Effector memory CD8-positive, alpha-beta T cell (primary cell): Measurements from ENCODE around the gene CLDN19.
A peak's percentile ranks its signal among the peaks of the same experiment; 100 is the strongest.

Experiments
- ATAC-seq: fragments of 150-1000 bp; cut with Tn5 transposase; replicated peaks from 2 replicates; pipeline ENCODE4 v1.10.0; 2021; ENCODE audit warnings: mild to moderate bottlenecking, moderate library complexity
- DNase-seq, 3 experiments: peaks; one replicate each; pipeline ENCODE4 v3.0.0; 2021
- H3K27ac Mint-ChIP-seq, 2 donors: one replicate each; pipeline ENCODE4 v1.8.0; 2022; ENCODE audit warnings: mild to moderate bottlenecking in 2 of 2, mixed read lengths in 2 of 2, moderate library complexity in 2 of 2
- H3K27me3 Mint-ChIP-seq, 2 donors: one replicate each; pipeline ENCODE4 v1.8.0; 2022; ENCODE audit warnings: mixed read lengths in 2 of 2
- H3K36me3 Mint-ChIP-seq: one replicate; pipeline ENCODE4 v1.8.0; 2022; ENCODE audit warnings: mild to moderate bottlenecking, moderate library complexity, mixed read lengths; ENCODE audit not compliant: insufficient read depth
- H3K4me1 Mint-ChIP-seq, 2 donors: one replicate each; pipeline ENCODE4 v1.8.0; 2022; ENCODE audit warnings: low read depth in 2 of 2, mixed read lengths in 2 of 2
- H3K4me3 Mint-ChIP-seq, 2 donors: one replicate each; pipeline ENCODE4 v1.8.0; 2022; ENCODE audit warnings: mild to moderate bottlenecking in 2 of 2, mixed read lengths in 2 of 2, moderate library complexity in 2 of 2
- H3K9me3 Mint-ChIP-seq, 2 donors: one replicate each; pipeline ENCODE4 v1.8.0; 2022; ENCODE audit warnings: mixed read lengths in 2 of 2

CLDN19 gene

DNA sequence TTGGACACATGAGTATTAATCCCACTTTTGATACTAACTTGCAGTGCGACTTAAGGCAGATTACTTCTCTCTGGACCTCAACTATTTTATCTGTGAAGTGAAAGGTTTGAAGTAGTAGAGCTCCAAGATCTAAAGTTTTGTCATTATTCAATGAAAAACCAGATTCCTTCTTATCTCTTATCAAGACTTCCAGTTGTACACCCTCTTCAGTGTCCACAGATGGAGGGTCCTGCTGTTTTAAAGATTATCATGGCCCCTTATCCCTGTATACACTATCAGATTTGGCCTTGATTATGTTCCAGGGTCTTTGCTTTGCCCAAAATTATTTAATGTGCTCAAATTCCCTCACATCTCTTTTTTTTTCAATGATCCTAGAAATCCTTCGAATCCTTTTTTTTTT is 28.1 kb upstream of the CLDN19 start:
- peaks cover 21 to 36% of the 10 kb centered on the region in 2 donors for H3K4me1 Mint-ChIP-seq
- no peaks in the 10 kb centered on the region for H3K27me3 Mint-ChIP-seq
- H3K36me3 Mint-ChIP-seq, result peaks cover 18% of the 10 kb centered on the region
- peak overlapping the region in 1 of 2 donors; percentile 94 for H3K27ac Mint-ChIP-seq
- no peak for ATAC-seq
- H3K9me3 Mint-ChIP-seq, result no peaks in the 10 kb centered on the region
- H3K4me3 Mint-ChIP-seq, result no peak overlapping the region
- no peak for DNase-seq

DNA sequence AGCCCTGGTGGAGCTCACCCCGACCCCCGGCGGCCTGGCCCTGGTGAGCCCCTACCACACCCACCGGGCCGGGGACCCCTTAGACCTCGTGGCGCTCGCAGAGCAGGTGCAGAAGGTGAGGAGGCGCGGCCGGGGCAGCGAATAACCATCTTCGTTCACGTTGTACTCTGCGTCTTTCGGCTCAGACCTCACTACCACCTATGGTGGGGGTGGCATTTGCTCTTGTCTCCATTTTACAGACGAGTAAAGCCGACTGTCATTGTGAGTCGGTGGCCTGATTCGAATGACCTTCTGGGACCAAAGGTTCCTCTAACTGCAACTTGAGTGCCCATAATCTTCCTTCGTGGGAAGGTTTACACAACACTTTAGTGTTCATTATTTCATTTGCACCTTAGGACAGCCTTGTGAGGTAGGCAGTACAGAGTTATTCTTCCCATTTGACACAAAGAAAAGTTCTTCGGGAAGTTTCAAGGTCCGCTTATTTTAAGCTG is 27.5 kb upstream of the CLDN19 start:
- peaks cover 15% of the 10 kb centered on the region for H3K36me3 Mint-ChIP-seq
- H3K27ac Mint-ChIP-seq, result peak overlapping the region in 1 of 2 donors; percentile 94
- H3K4me1 Mint-ChIP-seq, result peaks cover 18 to 31% of the 10 kb centered on the region in 2 donors
- H3K27me3 Mint-ChIP-seq, result no peaks in the 10 kb centered on the region
- H3K9me3 Mint-ChIP-seq, result no peaks in the 10 kb centered on the region
- no peak overlapping the region for H3K4me3 Mint-ChIP-seq
- ATAC-seq (peak; percentile 16), DNase-seq (no peak)

DNA sequence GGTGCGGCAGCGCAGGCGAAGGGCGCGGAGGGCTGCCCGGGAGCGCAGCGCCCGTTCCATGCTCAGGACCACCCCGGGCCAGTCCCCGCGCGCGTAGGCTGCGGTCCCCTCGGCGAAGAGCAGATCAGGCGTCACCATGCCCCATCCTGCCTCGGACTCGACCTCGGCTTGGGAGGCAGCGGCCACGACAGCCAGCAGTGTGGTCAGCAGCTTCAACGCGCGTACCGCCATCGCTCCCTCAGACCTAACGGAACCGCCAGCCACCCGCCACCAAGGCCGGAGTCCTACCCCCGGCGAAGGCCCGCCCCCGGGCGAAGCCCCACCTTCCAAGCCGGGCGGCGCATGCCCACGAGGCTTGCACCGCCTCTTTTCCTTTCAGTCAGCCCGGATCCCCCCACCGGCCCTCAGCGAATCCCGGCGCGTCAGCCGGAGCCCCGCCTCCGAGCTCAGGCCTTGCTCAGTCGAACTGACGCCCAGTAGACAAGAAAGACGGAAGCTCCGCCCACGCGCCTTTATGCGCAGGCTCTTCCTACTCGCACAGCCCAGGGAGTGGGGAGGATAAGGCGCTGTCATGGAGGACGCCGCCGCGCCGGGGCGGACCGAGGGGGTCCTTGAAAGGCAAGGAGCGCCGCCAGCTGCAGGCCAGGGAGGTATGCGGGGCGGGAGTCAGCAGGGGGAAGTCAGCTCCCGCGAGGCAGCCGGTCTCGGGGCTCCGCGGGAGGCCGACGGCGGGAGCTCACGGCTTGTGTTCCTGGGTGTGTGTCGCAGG is 26.9 kb upstream of the CLDN19 start, which contains the start of the genes C1orf50 and P3H1:
Gene C1orf50 (plus strand): TSS at position 509 of the 769 bp plus-strand sequence. CDS start 63 bp downstream, at position 572.
Gene P3H1 (minus strand): TSS at position 288 of the 769 bp plus-strand sequence. CDS start 57 bp downstream, at position 231.
- no peaks in the 10 kb centered on the region for H3K27me3 Mint-ChIP-seq
- H3K4me3 Mint-ChIP-seq, result no peak within 1 kb of the TSS
- H3K27ac Mint-ChIP-seq, result peak within 1 kb of the TSS in 1 of 2 donors; percentile 94
- DNase-seq (peak; percentile 99 to 100 (median 100)), ATAC-seq (peak; percentile 89)
- H3K9me3 Mint-ChIP-seq, result no peaks in the 10 kb centered on the region
- H3K36me3 Mint-ChIP-seq, result peaks cover 17% of the 10 kb centered on the region
- H3K4me1 Mint-ChIP-seq, result peaks cover 14 to 26% of the 10 kb centered on the region in 2 donors

DNA sequence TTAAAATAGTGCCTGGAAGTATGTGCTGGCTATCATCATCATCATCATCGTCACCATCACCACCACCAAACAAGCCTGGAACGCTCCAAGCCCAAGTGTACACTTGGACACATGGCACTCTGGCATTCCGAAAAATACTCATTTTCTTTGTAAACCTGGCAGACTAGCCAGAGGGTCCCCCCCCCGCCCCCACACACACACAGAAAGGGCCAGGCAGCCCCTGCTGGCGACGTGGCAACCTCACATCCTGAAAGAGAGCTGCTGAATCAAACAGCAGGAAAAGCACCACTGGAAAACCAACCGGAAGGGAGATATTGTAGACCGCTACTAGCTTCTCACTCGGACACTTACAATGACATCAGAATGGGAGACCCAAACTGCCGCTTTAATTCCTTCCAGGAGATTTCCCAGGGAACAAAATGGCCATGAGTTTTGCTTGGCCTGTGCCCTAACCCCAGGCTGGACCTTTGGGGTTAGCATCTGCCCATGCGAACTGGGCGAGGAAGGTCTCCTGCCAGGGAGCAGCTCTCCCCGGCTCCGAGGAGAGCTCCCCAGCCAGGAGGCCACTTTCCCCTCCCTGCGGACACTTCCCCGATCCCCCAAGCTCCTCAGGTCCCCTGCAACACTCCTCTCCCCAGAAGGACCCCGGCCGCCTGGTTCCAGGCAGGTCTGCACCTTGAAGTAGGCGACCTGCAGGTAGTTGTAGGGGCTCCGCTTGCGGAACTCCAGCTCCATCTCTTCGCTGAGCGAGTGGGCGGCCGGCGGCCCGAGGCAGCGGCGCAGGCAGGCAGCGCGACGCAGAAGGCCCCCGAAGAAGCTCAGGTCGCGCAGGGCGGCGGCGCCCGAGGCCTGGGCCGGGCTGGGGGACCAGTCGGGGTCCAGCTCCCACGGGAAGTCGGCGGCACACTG is 26.1 kb upstream of the CLDN19 start:
- H3K27me3 Mint-ChIP-seq, result no peaks in the 10 kb centered on the region
- ATAC-seq (peak; percentile 6), DNase-seq (peak in 2 of 3 experiments; percentile 6 to 25)
- no peaks in the 10 kb centered on the region for H3K9me3 Mint-ChIP-seq
- no peak overlapping the region for H3K27ac Mint-ChIP-seq
- no peak overlapping the region for H3K4me3 Mint-ChIP-seq
- H3K4me1 Mint-ChIP-seq, result peaks cover 13 to 24% of the 10 kb centered on the region in 2 donors
- peaks cover 24% of the 10 kb centered on the region for H3K36me3 Mint-ChIP-seq

DNA sequence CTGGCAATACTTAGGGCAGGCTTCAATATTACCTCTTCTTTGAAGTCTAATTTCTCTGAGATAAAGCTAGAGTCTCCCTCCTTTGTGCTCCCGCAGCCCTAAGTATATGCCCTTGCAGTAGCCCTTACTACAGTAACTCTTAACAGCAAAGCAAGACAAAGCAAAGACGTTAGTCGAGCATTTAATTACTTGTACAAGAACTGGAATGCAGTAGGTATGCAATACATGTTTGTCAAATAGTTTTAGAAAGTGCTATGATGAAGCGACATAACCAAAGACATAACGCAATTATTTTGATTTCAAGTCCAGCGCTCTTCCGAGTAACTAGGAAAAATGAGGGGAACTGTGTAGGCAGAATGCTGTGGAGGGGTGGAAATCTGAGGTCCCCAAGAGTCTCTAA is 25.2 kb upstream of the CLDN19 start:
- no peaks in the 10 kb centered on the region for H3K27me3 Mint-ChIP-seq

DNA sequence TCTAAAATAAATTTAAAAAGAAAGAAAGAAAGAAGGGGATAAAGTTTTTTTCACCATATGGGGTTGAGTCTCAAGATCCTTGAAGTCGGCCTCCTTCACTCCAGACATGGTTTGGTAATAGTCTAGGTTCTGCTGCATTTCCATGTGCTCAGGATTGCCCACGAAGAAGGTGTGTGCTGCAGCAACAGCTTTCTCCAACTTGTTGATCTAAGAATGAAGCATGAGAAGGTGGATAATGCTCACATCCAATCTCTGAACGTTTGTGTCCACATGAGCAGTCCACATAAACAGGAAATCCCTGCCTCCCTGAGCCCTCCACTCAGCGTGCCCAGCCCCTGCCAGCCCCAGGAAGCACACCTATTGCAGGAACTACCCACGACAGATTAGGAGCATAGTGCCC is 22.2 kb upstream of the CLDN19 start:
- ATAC-seq, result no peak
- H3K27ac Mint-ChIP-seq, result peak overlapping the region in 1 of 2 donors; percentile 22
- no peaks in the 10 kb centered on the region for H3K9me3 Mint-ChIP-seq

More for the DNA sequence above, 25.2 kb upstream of the CLDN19 start:
- Mint-ChIP-seq H3K4me1 (peaks cover 9 to 18% of the 10 kb centered on the region in 2 donors), H3K9me3 (no peaks in the 10 kb centered on the region), H3K27ac (no peak overlapping the region), H3K36me3 (peaks cover 25% of the 10 kb centered on the region), H3K4me3 (no peak overlapping the region)
- no peak for DNase-seq
- no peak for ATAC-seq

DNA sequence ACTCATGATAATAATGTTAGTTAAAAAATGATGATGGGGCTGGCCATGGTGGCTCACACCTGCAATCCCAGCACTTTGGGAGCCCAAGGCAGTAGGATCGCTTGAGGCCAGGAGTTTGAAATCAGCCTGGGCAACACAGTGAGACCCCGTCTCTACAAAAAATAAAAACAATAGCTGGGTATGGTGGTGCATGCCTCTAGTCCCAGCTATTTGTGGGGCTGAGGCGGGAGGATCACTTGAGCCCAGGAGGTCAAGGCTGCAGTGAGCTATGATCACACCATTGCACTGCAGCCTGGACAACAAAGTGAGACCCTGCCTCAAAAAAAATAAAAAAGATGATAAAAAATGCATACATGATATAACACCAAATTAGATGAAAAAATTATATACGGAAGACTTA is 21.5 kb upstream of the CLDN19 start:
- ATAC-seq (no peak), DNase-seq (no peak)
- Mint-ChIP-seq H3K9me3 (no peaks in the 10 kb centered on the region), H3K27me3 (no peaks in the 10 kb centered on the region), H3K36me3 (peaks cover 20% of the 10 kb centered on the region), H3K27ac (no peak overlapping the region), H3K4me1 (peaks cover 5 to 6% of the 10 kb centered on the region in 2 donors), H3K4me3 (no peak overlapping the region)

More for the DNA sequence above, 22.2 kb upstream of the CLDN19 start:
- Mint-ChIP-seq H3K4me3 (no peak overlapping the region), H3K36me3 (peaks cover 20% of the 10 kb centered on the region), H3K27me3 (no peaks in the 10 kb centered on the region), H3K4me1 (peaks cover 0 to 3% of the 10 kb centered on the region in 2 donors)
- DNase-seq, result no peak

DNA sequence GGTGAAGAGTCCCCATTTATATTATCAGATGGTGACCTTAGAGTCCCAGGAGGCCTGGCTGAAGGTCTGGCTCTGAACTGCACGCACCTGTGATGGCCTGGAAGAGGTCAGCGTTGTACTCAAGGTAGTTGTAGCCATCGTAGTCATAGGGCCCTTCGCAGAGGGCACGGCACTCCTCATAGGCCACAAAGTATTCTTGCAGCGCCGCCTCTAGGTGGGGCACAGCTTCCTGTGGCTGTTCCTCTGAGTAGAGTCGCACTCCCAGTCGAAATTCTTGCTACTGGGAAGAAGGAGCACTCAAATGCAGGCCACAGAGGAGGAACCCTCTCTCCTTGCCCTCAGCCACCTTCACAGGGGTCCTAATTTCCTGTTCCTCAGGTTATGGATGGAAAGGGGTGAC is 19.1 kb upstream of the CLDN19 start:
- ATAC-seq, result no peak
- no peak overlapping the region for H3K27ac Mint-ChIP-seq
- no peaks in the 10 kb centered on the region for H3K27me3 Mint-ChIP-seq
- no peak for DNase-seq
- no peaks in the 10 kb centered on the region for H3K9me3 Mint-ChIP-seq
- peaks cover 2 to 6% of the 10 kb centered on the region in 2 donors for H3K4me1 Mint-ChIP-seq
- peaks cover 24% of the 10 kb centered on the region for H3K36me3 Mint-ChIP-seq
- no peak overlapping the region for H3K4me3 Mint-ChIP-seq

DNA sequence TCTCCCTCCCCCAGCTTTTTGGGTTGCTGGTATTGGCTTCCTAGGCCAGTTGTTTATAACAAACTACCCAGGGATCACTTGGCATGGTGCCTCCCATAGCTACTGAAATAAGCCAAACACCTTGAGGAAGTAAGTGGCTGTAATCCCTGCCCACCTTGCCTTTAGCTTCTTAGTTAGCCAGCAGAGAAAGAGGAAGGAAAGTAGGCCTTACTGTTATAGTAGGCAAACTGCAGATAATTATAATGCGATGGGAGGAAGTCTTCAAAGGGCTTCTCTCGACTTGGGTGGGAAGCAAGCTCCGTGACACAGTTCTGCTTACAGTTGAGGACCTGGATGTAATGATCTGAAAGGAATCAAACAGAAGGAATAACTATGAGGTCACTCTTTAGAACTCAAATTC is 18.6 kb upstream of the CLDN19 start:
- H3K4me1 Mint-ChIP-seq, result peaks cover 2 to 6% of the 10 kb centered on the region in 2 donors
- no peak overlapping the region for H3K27ac Mint-ChIP-seq
- no peaks in the 10 kb centered on the region for H3K27me3 Mint-ChIP-seq
- H3K36me3 Mint-ChIP-seq, result peaks cover 28% of the 10 kb centered on the region
- H3K9me3 Mint-ChIP-seq, result no peaks in the 10 kb centered on the region
- DNase-seq (no peak), ATAC-seq (no peak)
- H3K4me3 Mint-ChIP-seq, result no peak overlapping the region

DNA sequence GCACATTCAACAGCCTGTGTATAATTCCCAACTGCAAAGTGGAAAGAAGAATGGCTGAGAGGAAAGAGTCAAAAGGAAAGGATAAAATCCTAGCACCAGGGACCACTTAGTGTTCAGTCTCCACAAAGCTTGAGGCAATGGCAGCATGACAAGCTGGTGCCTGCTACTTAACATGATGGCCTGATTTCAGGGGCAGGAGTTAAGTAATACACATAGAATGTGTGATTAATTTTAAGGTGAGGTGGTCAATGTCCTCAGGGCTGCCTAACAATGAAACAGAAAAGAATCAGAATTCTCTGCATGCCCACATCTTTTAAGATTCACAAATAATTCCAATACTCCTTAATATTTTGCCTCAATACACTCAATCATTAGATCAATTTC is 17.8 kb upstream of the CLDN19 start:
- H3K27ac Mint-ChIP-seq, result no peak overlapping the region
- DNase-seq (no peak), ATAC-seq (no peak)
- no peaks in the 10 kb centered on the region for H3K9me3 Mint-ChIP-seq
- peaks cover 24% of the 10 kb centered on the region for H3K36me3 Mint-ChIP-seq
- H3K4me3 Mint-ChIP-seq, result no peak overlapping the region
- peaks cover 2 to 6% of the 10 kb centered on the region in 2 donors for H3K4me1 Mint-ChIP-seq
- H3K27me3 Mint-ChIP-seq, result no peaks in the 10 kb centered on the region

DNA sequence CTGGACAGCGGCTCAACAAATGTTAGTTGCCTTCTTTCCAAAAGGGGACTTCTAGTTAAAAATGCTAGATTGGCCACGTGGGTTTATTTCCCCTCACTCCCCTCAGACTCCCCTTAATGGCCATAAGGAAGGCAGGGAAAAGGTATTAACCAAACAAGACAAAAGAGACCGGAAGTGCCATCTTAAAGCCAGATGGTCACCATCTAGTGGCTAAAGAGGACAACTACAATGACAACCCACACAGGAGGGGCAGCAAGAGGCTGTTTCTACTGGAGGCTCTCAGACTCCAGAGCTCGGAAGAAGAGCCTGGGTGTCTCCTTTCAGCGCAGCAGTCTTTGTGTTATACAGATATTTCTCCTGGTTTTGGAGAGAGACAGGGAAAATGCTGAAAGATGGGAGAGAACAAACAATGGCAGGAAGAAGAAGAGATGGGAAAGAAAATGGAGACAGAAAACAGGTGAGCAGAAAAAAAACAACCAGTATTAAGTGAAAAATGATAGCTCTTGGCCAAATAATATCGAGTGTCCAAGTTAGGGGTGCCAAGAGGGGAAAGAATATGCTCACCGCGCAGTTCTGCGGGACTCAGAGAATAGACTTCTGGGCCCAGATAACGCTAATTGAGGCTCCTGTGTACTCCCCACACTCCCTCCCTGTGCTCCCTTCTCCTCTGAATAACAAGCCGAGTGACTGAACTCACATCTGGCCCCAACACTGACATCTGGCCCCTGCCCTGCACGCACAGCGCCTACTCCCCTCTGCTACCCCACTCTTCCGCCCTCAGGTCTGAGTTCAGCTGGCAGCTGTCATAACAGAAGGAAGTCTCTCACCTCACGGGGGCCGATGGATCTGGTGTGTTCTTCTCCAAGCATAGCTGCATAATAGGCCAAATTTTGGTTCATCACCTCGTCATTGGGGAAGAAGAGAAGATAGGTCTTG is 17.2 kb upstream of the CLDN19 start:
- ATAC-seq (peak; percentile 48), DNase-seq (no peak)
- Mint-ChIP-seq H3K4me1 (peaks cover 2 to 6% of the 10 kb centered on the region in 2 donors), H3K27ac (peak overlapping the region; percentile 30 to 55), H3K4me3 (no peak overlapping the region), H3K36me3 (peaks cover 31% of the 10 kb centered on the region), H3K27me3 (no peaks in the 10 kb centered on the region), H3K9me3 (no peaks in the 10 kb centered on the region)

DNA sequence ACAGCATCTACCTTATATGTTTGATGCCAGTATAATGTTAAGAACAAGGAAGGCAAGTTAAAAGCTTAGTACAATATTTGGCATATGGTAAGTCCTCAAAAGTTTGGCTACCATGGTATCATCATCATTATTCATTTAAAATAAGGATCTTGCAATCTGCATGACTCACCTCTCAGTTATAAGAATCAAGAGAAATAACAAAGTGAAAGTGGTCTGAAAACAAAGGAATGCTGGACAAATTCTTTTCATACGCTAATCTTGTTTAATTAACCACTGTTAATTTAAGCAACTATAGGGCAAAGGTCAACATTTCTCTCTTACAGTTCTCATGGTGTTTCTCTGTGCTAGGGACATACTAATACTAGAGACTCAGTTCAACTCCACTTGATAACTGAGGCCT is 13.0 kb upstream of the CLDN19 start:
- no peak overlapping the region for H3K27ac Mint-ChIP-seq
- DNase-seq (no peak), ATAC-seq (no peak)
- no peak overlapping the region for H3K4me3 Mint-ChIP-seq
- H3K4me1 Mint-ChIP-seq, result peaks cover 2 to 6% of the 10 kb centered on the region in 2 donors
- no peaks in the 10 kb centered on the region for H3K9me3 Mint-ChIP-seq
- H3K27me3 Mint-ChIP-seq, result no peaks in the 10 kb centered on the region
- peaks cover 23% of the 10 kb centered on the region for H3K36me3 Mint-ChIP-seq
